Adrenal gland (tissue), 12 donors: ENCODE measurements around the gene LMO7. TPM values are rescaled to one million over a fixed set of nuclear protein-coding genes. Genes with fewer than 3 reads are reported as not detected.

Experiments
- DNase-seq, 7 donors: peaks; one replicate each; pipeline ENCODE4 v3.0.0-alpha.2; 2019 to 2020
- H3K27ac ChIP-seq, 5 donors: fragments of 200-600 bp; sonication (generic) in 4 of 5; 1 replicate in 3 of 5; 2 replicates in 2 of 5; pipeline versions ENCODE4 v1.5.1 to v1.8.0; 2016 to 2020; ENCODE audit warnings: mild to moderate bottlenecking in 1 of 5
- H3K27me3 ChIP-seq: fragments of 200-600 bp; 2 replicates; pipeline ENCODE4 v1.8.0; 2021
- H3K36me3 ChIP-seq, 2 donors: fragments of 200-600 bp; replicated peaks in 1 of 2; 1 replicate in 1 of 2; 2 replicates in 1 of 2; pipeline versions ENCODE4 v1.5.1 to v1.8.0; 2018 to 2022
- H3K4me1 ChIP-seq, 2 donors: fragments of 200-600 bp; replicated peaks in 1 of 2; 1 replicate in 1 of 2; 2 replicates in 1 of 2; pipeline versions ENCODE4 v1.5.1 to v1.8.0; 2018 to 2021
- H3K4me3 ChIP-seq, 4 donors: fragments of 200-600 bp; sonication (generic) in 3 of 4; one replicate each; pipeline ENCODE4 v1.5.1; 2016 to 2018
- H3K9me3 ChIP-seq, 3 donors: fragments of 200-600 bp; sonication (generic) in 1 of 3; replicated peaks in 1 of 3; 1 replicate in 2 of 3; 2 replicates in 1 of 3; pipeline versions ENCODE4 v1.5.1 to v1.8.0; 2016 to 2021
- POLR2A ChIP-seq, 2 donors: fragments of 450-650 bp; IDR thresholded peaks; one replicate each; pipeline ENCODE4 v1.6.1; 2017; ENCODE audit warnings: antibody characterized with exemption in 2 of 2, mild to moderate bottlenecking in 2 of 2, moderate library complexity in 1 of 2
- WGBS, 4 donors: extraction: QIAGEN DNeasy Blood & Tissue Kit in 2 of 4; methylation state at CpG; one replicate each; pipeline versions ENCODE4 v1.1.5 to v1.1.7; 2013 to 2017; 5-methylcytosine and 5-hydroxymethylcytosine counted together
- intact Hi-C, 2 donors: fragments of 100-400 bp; cut with DNase I; formaldehyde crosslinking; loops; one replicate each; pipeline versions ENCODE4 v1.14.1 to v1.15.0; 2022 to 2023
- polyA plus RNA-seq, 3 donors: library from polyadenylated mRNA; stranded (reverse); fragments of 200-250 nt in 2 of 3; fragments of 350-450 nt in 1 of 3; fragmentation: Illumina TruSeq in 1 of 3; extraction: RNeasy Lipid Tissue Mini Kit (QIAGEN cat#74804) in 1 of 3; gene quantifications; one replicate each; pipeline ENCODE4 v1.2.3, GENCODE V29; 2013 to 2014
- total RNA-seq, 9 donors: library from RNA; depleted of rRNA in 4 of 9; stranded (reverse); fragments of >200 nt in 4 of 9; fragments of 120-200 nt in 1 of 9; fragmentation: NEBNext Ultra II Directional in 1 of 9; extraction: Animal tissue kit (Norgen Biotek cat#: 25700) in 1 of 9; gene quantifications; one replicate each; pipeline versions ENCODE4 v1.1.0 to v1.2.4, GENCODE V29; 2013 to 2023
- TF ChIP-seq, protein P1 (sequence below), 6 experiments: fragments of 450-650 bp in 4 of 6; fragments of 200-600 bp in 2 of 6; sonication (generic) in 1 of 6; IDR thresholded peaks; 1 replicate in 5 of 6; 2 replicates in 1 of 6; pipeline versions ENCODE4 v1.5.1 to v1.8.0; 2016 to 2021; ENCODE audit warnings: antibody characterized with exemption in 6 of 6, mild to moderate bottlenecking in 2 of 6, moderate library complexity in 1 of 6
- donor health status: healthy with polysubstance abuse.
- donor health status: Bipolar disorder and iron deficiency.
- donor health status: DM: yes; HTN: yes; CAD: no.
- donor health status: DM: no; HTN: no; CAD: no.
- donor health status: DM: no; HTN: no; CAD: no.
- donor health status: DM: yes; HTN: yes; CAD: no.

The LMO7 gene
- total and polyA plus RNA-seq, 12 donors, result 7.4 to 39.7 (median 11.4) TPM

DNA sequence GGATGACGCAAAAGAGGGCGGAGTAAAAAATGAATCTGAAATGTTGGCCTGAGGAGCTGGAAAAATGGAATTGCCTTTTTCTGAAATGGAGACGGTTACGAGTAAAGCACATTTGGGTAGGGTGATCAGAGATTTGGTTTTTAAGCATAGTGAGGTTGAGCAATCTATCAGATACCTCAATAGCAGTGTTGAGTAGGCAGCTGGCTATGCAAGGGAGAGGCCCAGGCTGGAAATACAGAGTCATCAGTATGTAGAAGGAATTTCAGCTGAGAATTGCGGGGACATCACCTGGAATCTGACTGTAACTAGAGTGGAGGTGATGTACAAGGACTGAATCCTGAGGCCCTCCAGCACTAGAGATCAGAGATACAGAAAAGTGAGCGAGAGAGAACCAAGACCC lies 224.8 kb downstream of the LMO7 start:
- Histone ChIP-seq H3K9me3 (no peaks in the 10 kb centered on the region), H3K27me3 (no peaks in the 10 kb centered on the region), H3K4me1 (no peaks in the 10 kb centered on the region), H3K36me3 (no peaks in the 10 kb centered on the region), H3K4me3 (no peak overlapping the region), H3K27ac (no peak overlapping the region)
- no peak for DNase-seq
- intact Hi-C loops, result loop anchor here in 1 of 2 donors (5.0 kb wide), 1 partner anchor 164 kb away; no protein-coding TSS in a partner anchor
- 96 to 97% (median 97%) methylated on average over 6 of the region's 6 CpGs for whole genome bisulfite sequencing, 4 donors
- TF ChIP-seq POLR2A (IDR thresholded peaks at IDR 0.05), result no peak
- TF ChIP-seq, protein P1, sequence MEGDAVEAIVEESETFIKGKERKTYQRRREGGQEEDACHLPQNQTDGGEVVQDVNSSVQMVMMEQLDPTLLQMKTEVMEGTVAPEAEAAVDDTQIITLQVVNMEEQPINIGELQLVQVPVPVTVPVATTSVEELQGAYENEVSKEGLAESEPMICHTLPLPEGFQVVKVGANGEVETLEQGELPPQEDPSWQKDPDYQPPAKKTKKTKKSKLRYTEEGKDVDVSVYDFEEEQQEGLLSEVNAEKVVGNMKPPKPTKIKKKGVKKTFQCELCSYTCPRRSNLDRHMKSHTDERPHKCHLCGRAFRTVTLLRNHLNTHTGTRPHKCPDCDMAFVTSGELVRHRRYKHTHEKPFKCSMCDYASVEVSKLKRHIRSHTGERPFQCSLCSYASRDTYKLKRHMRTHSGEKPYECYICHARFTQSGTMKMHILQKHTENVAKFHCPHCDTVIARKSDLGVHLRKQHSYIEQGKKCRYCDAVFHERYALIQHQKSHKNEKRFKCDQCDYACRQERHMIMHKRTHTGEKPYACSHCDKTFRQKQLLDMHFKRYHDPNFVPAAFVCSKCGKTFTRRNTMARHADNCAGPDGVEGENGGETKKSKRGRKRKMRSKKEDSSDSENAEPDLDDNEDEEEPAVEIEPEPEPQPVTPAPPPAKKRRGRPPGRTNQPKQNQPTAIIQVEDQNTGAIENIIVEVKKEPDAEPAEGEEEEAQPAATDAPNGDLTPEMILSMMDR (IDR thresholded peaks at IDR 0.05), result no peak

DNA sequence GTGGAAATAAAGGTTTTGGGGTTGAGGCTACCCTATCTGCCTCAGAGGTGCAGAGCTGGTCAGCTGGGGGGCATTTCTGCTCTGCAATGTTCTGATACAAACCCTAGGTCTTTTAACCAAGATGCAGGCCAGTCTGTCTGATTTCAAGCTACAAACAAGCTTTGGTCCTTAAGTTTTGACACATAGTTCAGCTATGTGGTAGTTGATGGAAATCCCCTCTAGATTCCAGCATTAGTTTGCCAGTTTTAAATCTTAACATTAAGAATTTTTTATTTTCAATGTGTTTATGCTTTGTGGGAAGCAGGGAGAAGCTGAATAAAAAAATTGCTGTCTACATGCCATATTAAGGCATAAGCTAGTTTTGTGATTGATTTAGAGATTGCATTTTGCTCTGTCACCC lies 225.7 kb downstream of the LMO7 start:
- no peaks in the 10 kb centered on the region for H3K36me3 ChIP-seq
- TF ChIP-seq, protein P1 (IDR thresholded peaks at IDR 0.05), result no peak
- no peak for DNase-seq
- no peak overlapping the region for H3K4me3 ChIP-seq
- no peaks in the 10 kb centered on the region for H3K9me3 ChIP-seq
- no peak overlapping the region for H3K27ac ChIP-seq
- no peaks in the 10 kb centered on the region for H3K4me1 ChIP-seq
- intact Hi-C loops, result loop anchor here in 1 of 2 donors (5.0 kb wide), 1 partner anchor 164 kb away; no protein-coding TSS in a partner anchor
- no peaks in the 10 kb centered on the region for H3K27me3 ChIP-seq

DNA sequence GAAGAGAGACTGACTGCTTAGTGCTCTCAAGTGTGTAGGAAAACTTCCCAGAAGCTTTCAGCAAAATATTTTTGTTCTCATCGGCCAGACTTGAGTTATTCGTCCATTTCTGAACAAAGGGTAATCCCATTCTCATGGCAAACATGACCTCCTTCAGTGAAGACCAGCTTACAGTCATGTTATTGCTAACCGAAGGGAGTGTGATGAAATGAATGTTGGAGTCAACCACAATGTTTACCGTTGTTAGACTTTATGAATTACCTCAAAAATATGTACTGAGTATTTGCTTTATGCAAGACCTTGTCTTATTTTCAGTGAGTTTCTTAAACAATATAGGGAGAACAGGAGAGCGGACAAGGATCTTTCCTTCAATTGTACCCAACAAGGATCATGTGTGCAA lies 228.6 kb downstream of the LMO7 start:
- TF ChIP-seq POLR2A (IDR thresholded peaks at IDR 0.05), result no peak
- TF ChIP-seq, protein P1 (IDR thresholded peaks at IDR 0.05), result no peak
- Histone ChIP-seq H3K27ac (no peak overlapping the region), H3K9me3 (no peaks in the 10 kb centered on the region), H3K4me1 (no peaks in the 10 kb centered on the region), H3K36me3 (no peaks in the 10 kb centered on the region), H3K4me3 (no peak overlapping the region), H3K27me3 (no peaks in the 10 kb centered on the region)
- intact Hi-C loops, result loop anchor here in 1 of 2 donors (5.0 kb wide), 2 partner anchors 167 to 1048 kb away; no protein-coding TSS in a partner anchor
- 88 to 91% (median 90%) methylated on average over 5 of the region's 5 CpGs for WGBS, 4 donors
- DNase-seq, result no peak

DNA sequence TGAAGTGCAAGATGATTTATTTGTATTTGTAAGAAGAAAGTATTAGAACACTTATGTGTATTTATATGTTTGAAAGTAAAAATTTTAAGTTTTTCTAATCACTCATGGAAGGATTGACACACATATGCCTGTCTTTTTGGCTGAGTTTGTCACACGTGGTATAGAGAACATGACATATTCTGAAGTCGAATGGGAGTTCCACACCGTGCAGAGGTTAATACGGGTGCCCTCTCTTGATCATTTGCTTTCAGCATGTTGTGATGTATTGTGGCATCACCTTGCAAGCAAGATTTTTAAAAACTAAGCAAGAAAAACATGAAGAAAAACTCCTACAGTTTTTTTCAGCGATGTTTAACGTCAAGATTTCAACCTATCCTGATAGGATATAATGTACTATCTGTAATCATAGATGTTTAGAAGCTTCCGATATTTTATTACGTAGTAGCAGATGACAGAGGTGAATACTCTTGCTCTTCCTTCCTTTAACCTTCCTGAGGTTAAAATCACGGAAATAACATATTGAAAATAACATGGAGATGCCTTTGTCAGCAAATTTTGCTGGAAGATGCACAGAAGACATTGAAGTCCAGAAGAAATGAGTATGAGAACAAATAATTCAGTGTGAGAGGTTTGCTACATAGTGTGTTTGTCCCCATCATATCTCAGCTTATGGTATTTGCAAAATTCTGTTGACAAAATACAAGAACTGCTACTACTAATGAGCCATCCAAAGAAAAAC lies 231.4 kb downstream of the LMO7 start:
- no peak overlapping the region for H3K27ac ChIP-seq
- 46 to 55% (median 48%) methylated on average over 9 of the region's 9 CpGs for WGBS, 4 donors
- no peaks in the 10 kb centered on the region for H3K9me3 ChIP-seq
- TF ChIP-seq, protein P1 (IDR thresholded peaks at IDR 0.05), result no peak
- TF ChIP-seq POLR2A (IDR thresholded peaks at IDR 0.05), result no peak
- no peak for DNase-seq
- peaks cover 4% of the 10 kb centered on the region for H3K27me3 ChIP-seq
- no peak overlapping the region for H3K4me3 ChIP-seq
- no peaks in the 10 kb centered on the region for H3K36me3 ChIP-seq
- intact Hi-C loops, result loop anchor here in 1 of 2 donors (5.0 kb wide), 1 partner anchor 1045 kb away; no protein-coding TSS in a partner anchor
- no peaks in the 10 kb centered on the region for H3K4me1 ChIP-seq
